Stimulated activated memory B cell treated with anti-CD40 and anti-IgM and Interleukin-4, amounts not matched to agents 10 μg/mL and 1 μg/mL and 100 μg/mL, for 72 hours (primary cell): ENCODE results near the gene OR2H2.

Experiments
- ATAC-seq: fragments of 150-1000 bp; cut with Tn5 transposase; 2 replicates; pipeline ENCODE4 v1.10.0; 2021
- H3K27ac Mint-ChIP-seq: one replicate; pipeline ENCODE4 v1.8.0; 2022; ENCODE audit warnings: mild to moderate bottlenecking, mixed read lengths
- H3K27me3 Mint-ChIP-seq: one replicate; pipeline ENCODE4 v1.8.0; 2022; ENCODE audit warnings: mixed read lengths
- H3K36me3 Mint-ChIP-seq: one replicate; pipeline ENCODE4 v1.8.0; 2022; ENCODE audit warnings: mixed read lengths
- H3K4me1 Mint-ChIP-seq: one replicate; pipeline ENCODE4 v1.8.0; 2022; ENCODE audit warnings: mixed read lengths
- H3K4me3 Mint-ChIP-seq: one replicate; pipeline ENCODE4 v1.8.0; 2022; ENCODE audit warnings: mild to moderate bottlenecking, moderate library complexity, mixed read lengths
- H3K9me3 Mint-ChIP-seq: one replicate; pipeline ENCODE4 v1.8.0; 2022; ENCODE audit warnings: mixed read lengths

OR2H2 gene

DNA sequence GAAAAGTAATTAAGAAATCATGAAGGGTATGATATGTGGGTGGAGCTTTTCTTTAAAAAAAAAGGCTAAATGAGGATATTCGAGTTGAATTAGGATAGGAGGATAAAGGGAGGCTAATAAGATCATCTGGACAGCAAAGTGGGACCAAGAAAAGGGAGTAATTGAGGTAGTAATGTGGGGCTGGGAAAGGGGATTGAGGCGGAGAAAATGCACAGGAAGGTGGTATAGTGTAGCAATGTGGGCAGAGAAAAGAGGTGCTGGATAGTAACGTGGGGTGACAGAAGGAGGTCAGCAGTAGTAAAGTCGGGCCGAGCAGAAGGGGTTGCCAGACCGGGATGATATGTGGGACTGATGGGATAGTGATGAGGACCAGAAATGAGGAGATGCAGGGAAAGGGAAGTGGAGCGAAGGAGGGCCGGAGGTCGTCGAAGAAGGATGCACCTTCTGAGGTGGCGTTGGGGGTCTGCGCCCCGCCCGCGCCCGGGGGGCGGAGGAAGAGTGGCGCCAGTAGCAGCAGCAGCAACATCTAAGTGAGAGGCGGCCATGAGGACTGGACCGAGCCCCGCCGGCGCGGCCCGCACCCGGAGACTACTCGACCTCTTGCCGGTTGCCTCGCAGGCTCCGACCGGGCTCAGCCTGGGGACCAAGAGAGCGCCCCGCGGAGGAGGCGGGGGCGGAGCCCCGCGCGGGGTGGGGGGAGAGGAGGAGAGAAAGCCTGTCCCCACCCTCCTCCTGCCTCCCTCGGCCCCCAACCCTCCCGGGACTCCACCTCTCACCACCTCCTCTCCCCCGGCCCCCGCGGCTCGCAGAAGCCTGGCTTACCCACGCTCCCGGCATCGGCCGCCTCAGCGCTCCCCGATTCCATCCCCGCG, 47.2 kb downstream of the OR2H2 start:
- ATAC-seq: peak; percentile 78
- H3K36me3 Mint-ChIP-seq: no peaks in the 10 kb centered on the region
- H3K27me3 Mint-ChIP-seq: no peaks in the 10 kb centered on the region
- H3K4me1 Mint-ChIP-seq: peaks cover 65% of the 10 kb centered on the region
- peak overlapping the region; percentile 56 for H3K27ac Mint-ChIP-seq
- H3K9me3 Mint-ChIP-seq: no peaks in the 10 kb centered on the region
- H3K4me3 Mint-ChIP-seq: peak overlapping the region; percentile 82

DNA sequence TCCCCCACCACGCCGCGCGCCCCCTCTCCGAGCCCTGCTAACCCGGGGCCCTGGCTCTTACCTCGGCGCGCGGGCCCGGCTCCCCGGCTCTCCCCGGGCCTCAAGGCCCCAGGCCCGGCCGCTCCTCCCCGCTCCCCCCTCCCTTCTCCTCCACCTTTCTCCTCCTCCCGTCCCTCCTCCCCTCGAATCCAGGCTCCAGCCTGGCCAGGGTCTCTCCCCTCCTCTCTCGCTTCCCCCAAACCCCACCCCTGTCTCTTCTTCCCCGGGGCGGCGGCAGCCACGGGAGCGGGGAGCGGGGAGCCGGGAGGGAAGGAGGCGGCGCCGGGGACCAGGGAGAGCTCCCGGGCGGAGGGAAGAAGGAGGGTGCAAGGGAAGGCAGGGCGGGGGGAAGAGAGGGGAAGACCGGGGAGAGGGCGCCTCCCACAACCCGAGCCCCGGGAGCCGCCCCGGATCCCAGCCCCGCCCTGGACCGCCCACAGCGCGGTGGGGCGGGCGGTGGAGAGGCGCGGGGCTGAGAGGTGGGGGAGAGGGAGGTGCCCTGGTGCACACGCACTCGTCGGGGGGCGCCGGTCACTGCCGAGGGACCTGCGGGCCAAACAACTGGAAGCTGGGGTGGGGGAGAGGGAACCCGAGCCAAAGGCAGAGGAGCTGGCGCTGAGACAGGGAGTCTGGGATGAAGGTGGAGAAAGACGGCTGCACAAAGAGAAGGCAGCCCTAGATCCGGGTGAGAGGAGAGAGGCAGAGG, 48.0 kb downstream of the OR2H2 start, which contains the start of gene GABBR1:
GABBR1 (minus strand) TSS at position 395 of the 745 bp plus-strand sequence. CDS start 798 bp downstream, outside the sequence.
- peak; percentile 91 for ATAC-seq
- no peaks in the 10 kb centered on the region for H3K36me3 Mint-ChIP-seq
- peak within 1 kb of the TSS; percentile 56 for H3K27ac Mint-ChIP-seq
- peak within 1 kb of the TSS; percentile 82 for H3K4me3 Mint-ChIP-seq
- H3K9me3 Mint-ChIP-seq: no peaks in the 10 kb centered on the region
- H3K27me3 Mint-ChIP-seq: no peaks in the 10 kb centered on the region
- peaks cover 65% of the 10 kb centered on the region for H3K4me1 Mint-ChIP-seq

DNA sequence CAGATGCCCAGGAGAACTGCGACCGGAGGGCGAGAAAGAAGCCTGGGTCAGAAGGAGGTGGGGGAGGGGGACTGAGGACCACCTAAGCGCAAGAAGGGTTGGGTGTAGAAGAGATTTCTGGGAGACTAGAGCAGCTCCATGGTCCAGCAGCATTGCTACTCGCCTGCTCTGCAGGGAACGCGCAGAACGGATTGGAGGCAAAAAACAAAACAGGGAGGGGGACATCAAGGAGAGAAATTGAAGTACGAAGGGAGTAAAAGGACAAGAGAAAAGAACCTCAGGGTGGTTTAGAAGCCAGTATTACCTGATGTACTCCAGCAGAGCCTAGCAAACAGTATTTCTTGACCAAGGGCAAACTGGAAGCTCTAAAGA, 48.6 kb downstream of the OR2H2 start:
- peak overlapping the region; percentile 56 for H3K27ac Mint-ChIP-seq
- ATAC-seq: no peak

GRCh38 chr6:29637247-29637646, 52.3 kb downstream of the OR2H2 start:
- ATAC-seq: no peak
- Mint-ChIP-seq H3K4me3 (no peak overlapping the region), H3K27me3 (no peaks in the 10 kb centered on the region), H3K27ac (no peak overlapping the region), H3K36me3 (no peaks in the 10 kb centered on the region), H3K4me1 (peaks cover 35% of the 10 kb centered on the region), H3K9me3 (no peaks in the 10 kb centered on the region)

More for the DNA sequence above, 48.6 kb downstream of the OR2H2 start:
- Mint-ChIP-seq H3K9me3 (no peaks in the 10 kb centered on the region), H3K36me3 (no peaks in the 10 kb centered on the region), H3K27me3 (no peaks in the 10 kb centered on the region), H3K4me1 (peaks cover 59% of the 10 kb centered on the region), H3K4me3 (peak overlapping the region; percentile 82)
